ENCODE measurements around the gene NAA38. TPM values are rescaled to one million over a fixed set of nuclear protein-coding genes. Genes with fewer than 3 reads are reported as not detected.

NAA38 gene
- total RNA-seq, 2 donors from 2014 or later: 59.5 to 133 TPM

DNA sequence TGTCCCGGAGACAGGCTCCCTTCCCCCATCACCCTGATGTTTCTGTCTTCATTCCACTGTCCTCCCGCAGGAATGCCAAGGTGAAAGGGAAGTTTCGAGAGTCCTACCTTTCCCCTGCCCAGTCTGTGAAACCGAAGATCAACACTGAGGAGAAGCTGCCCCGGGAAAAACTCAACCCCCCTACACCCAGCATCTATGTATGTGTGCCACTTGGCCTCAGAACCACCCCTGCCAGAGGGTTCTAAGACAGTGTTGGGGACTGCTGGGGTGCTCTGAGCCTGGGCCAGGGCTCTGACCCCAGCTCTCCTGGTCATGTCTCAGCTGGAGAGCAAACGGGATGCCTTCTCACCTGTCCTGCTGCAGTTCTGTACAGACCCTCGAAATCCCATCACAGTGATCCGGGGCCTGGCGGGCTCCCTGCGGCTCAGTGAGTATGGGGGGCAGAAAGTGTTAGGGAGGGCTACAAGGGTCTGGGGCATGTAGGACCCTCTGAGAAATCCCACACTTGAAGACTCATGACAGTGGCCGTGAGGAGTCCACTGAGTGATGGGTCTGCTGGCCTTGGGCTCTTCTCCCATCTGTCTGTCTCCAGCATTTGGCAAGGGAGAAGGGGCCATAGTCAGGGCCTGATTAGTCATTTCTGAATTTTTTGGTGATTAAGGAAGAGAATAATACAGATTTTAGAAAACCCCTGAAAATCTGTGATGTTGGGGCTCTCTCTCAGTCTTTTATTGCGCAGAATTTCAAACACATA lies 7.4 kb downstream of the NAA38 start:
- intact Hi-C loops (cut with DNase I): loop anchor here (2.0 kb wide), 1 partner anchor 25 kb away; no protein-coding TSS in a partner anchor
- TF ChIP-seq, protein P1, sequence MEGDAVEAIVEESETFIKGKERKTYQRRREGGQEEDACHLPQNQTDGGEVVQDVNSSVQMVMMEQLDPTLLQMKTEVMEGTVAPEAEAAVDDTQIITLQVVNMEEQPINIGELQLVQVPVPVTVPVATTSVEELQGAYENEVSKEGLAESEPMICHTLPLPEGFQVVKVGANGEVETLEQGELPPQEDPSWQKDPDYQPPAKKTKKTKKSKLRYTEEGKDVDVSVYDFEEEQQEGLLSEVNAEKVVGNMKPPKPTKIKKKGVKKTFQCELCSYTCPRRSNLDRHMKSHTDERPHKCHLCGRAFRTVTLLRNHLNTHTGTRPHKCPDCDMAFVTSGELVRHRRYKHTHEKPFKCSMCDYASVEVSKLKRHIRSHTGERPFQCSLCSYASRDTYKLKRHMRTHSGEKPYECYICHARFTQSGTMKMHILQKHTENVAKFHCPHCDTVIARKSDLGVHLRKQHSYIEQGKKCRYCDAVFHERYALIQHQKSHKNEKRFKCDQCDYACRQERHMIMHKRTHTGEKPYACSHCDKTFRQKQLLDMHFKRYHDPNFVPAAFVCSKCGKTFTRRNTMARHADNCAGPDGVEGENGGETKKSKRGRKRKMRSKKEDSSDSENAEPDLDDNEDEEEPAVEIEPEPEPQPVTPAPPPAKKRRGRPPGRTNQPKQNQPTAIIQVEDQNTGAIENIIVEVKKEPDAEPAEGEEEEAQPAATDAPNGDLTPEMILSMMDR (IDR thresholded peaks at IDR 0.05): no peak
- H3K9me3 ChIP-seq: no peaks in the 10 kb centered on the region
- DNase-seq: no peak
- H3K9ac ChIP-seq (ENCODE audit: low read depth in 2 of 2, low read length in 2 of 2): no peak overlapping the region
- peaks cover 25% of the 10 kb centered on the region for H3K36me3 ChIP-seq
- no peak overlapping the region for H3K27ac ChIP-seq
- no peak overlapping the region for H3K4me3 ChIP-seq
- no peaks in the 10 kb centered on the region for H3K27me3 ChIP-seq
- H3K4me1 ChIP-seq: peaks cover 8% of the 10 kb centered on the region

DNA sequence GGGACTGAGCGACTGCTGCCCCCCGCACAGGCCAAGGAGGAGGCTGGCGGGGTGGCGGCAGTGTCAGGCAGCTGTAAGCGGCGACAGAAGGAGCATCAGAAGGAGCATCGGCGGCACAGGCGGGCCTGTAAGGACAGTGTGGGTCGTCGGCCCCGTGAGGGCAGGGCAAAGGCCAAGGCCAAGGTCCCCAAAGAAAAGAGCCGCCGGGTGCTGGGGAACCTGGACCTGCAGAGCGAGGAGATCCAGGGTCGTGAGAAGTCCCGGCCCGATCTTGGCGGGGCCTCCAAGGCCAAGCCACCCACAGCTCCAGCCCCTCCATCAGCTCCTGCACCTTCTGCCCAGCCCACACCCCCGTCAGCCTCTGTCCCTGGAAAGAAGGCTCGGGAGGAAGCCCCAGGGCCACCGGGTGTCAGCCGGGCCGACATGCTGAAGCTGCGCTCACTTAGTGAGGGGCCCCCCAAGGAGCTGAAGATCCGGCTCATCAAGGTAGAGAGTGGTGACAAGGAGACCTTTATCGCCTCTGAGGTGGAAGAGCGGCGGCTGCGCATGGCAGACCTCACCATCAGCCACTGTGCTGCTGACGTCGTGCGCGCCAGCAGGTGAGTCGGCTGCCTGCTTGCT lies 8.1 kb downstream of the NAA38 start:
- no peak for DNase-seq

DNA sequence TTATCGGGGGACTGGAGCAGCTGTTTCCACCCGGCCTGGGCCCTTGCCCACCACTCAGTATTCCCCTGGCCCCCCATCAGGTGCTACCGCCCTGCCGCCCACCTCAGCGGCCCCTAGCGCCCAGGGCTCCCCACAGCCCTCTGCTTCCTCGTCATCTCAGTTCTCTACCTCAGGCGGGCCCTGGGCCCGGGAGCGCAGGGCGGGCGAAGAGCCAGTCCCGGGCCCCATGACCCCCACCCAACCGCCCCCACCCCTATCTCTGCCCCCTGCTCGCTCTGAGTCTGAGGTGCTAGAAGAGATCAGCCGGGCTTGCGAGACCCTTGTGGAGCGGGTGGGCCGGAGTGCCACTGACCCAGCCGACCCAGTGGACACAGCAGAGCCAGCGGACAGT lies 8.6 kb downstream of the NAA38 start:
- DNase-seq: no peak
- TF ChIP-seq, protein P1 (IDR thresholded peaks at IDR 0.05): no peak
- H3K9me3 ChIP-seq: no peaks in the 10 kb centered on the region
- H3K4me1 ChIP-seq: peaks cover 9% of the 10 kb centered on the region
- H3K27ac ChIP-seq: no peak overlapping the region
- intact Hi-C loops (cut with DNase I): no loop called here
- H3K36me3 ChIP-seq: peaks cover 25% of the 10 kb centered on the region
- no peak overlapping the region for H3K9ac ChIP-seq (ENCODE audit: low read depth in 2 of 2, low read length in 2 of 2)
- H3K4me3 ChIP-seq: no peak overlapping the region
- H3K27me3 ChIP-seq: no peaks in the 10 kb centered on the region

More for the DNA sequence above, 8.1 kb downstream of the NAA38 start:
- intact Hi-C loops (cut with DNase I): no loop called here
- Histone ChIP-seq H3K4me3 (no peak overlapping the region), H3K9me3 (no peaks in the 10 kb centered on the region), H3K27ac (no peak overlapping the region), H3K4me1 (peaks cover 9% of the 10 kb centered on the region), H3K27me3 (no peaks in the 10 kb centered on the region), H3K36me3 (peaks cover 25% of the 10 kb centered on the region), H3K9ac (ENCODE audit: low read depth in 2 of 2, low read length in 2 of 2) (no peak overlapping the region)
- TF ChIP-seq, protein P1 (IDR thresholded peaks at IDR 0.05): no peak

DNA sequence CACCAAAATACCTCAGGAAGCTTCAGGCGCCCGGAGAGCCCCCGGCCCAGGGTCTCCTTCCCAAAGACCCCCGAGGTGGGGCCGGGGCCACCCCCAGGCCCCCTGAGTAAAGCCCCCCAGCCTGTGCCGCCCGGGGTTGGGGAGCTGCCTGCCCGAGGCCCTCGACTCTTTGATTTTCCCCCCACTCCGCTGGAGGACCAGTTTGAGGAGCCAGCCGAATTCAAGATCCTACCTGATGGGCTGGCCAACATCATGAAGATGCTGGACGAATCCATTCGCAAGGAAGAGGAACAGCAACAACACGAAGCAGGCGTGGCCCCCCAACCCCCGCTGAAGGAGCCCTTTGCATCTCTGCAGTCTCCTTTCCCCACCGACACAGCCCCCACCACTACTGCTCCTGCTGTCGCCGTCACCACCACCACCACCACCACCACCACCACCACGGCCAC lies 9.2 kb downstream of the NAA38 start:
- no peak for DNase-seq
- intact Hi-C loops (cut with DNase I): no loop called here
- Histone ChIP-seq H3K9ac (ENCODE audit: low read depth in 2 of 2, low read length in 2 of 2) (no peak overlapping the region), H3K27ac (no peak overlapping the region), H3K9me3 (no peaks in the 10 kb centered on the region), H3K4me1 (peaks cover 9% of the 10 kb centered on the region), H3K36me3 (peaks cover 25% of the 10 kb centered on the region), H3K4me3 (no peak overlapping the region), H3K27me3 (no peaks in the 10 kb centered on the region)
- TF ChIP-seq, protein P1 (IDR thresholded peaks at IDR 0.05): no peak

DNA sequence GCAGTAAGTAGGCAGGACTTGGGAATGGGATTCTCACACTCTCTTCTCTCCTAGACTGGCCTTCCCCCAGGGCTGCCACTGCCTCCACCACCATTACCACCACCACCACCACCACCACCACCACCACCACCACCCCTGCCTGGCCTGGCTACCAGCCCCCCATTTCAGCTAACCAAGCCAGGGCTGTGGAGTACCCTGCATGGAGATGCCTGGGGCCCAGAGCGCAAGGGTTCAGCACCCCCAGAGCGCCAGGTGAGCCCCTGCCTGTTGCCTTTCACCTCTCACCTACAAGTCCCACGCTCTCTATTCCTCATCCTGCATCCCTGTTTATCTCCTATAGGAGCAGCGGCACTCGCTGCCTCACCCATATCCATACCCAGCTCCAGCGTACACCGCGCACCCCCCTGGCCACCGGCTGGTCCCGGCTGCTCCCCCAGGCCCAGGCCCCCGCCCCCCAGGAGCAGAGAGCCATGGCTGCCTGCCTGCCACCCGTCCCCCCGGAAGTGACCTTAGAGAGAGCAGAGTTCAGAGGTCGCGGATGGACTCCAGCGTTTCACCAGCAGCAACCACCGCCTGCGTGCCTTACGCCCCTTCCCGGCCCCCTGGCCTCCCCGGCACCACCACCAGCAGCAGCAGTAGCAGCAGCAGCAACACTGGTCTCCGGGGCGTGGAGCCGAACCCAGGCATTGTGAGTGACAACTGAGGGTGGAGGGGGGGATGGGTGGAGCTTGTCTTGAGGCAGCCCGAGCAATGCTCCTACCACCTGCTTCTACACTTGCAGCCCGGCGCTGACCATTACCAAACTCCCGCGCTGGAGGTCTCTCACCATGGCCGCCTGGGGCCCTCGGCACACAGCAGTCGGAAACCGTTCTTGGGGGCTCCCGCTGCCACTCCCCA lies 10.3 kb downstream of the NAA38 start:
- H3K4me3 ChIP-seq: no peak overlapping the region
- H3K36me3 ChIP-seq: peaks cover 18% of the 10 kb centered on the region
- H3K9ac ChIP-seq (ENCODE audit: low read depth in 2 of 2, low read length in 2 of 2): no peak overlapping the region
- H3K9me3 ChIP-seq: no peaks in the 10 kb centered on the region
- peaks cover 7% of the 10 kb centered on the region for H3K4me1 ChIP-seq
- H3K27ac ChIP-seq: no peak overlapping the region
- intact Hi-C loops (cut with DNase I): no loop called here
- TF ChIP-seq, protein P1 (IDR thresholded peaks at IDR 0.05): no peak
- H3K27me3 ChIP-seq: no peaks in the 10 kb centered on the region
- DNase-seq: no peak
